H9 (cell line): ENCODE measurements around the gene OR1A2. TPM values are rescaled to one million over a fixed set of nuclear protein-coding genes. Genes with fewer than 3 reads are reported as not detected.

Experiments
- DNase-seq: peaks from one replicate; pipeline ENCODE4 v3.0.0-alpha.2; 2017
- H2AFZ ChIP-seq: one replicate; pipeline ENCODE4 v1.6.1; 2013; ENCODE audit warnings: mild to moderate bottlenecking, low read length, control low read depth, moderate library complexity
- H2AK5ac ChIP-seq: 2 replicates; pipeline ENCODE4 v1.6.1; 2013; ENCODE audit warnings: low read length, control low read depth, mixed read lengths; ENCODE audit not compliant: insufficient read length
- H2BK120ac ChIP-seq: one replicate; pipeline ENCODE4 v1.6.1; 2013; ENCODE audit warnings: low read depth, mild to moderate bottlenecking, low read length, control low read depth, inconsistent platforms; ENCODE audit not compliant: poor library complexity, severe bottlenecking
- H2BK12ac ChIP-seq: 2 replicates; pipeline ENCODE4 v1.6.1; 2013; ENCODE audit warnings: low read length, control low read depth, mixed read lengths, low read depth; ENCODE audit not compliant: insufficient read length
- H2BK15ac ChIP-seq: 2 replicates; pipeline ENCODE4 v1.6.1; 2013; ENCODE audit warnings: low read depth, low read length, control low read depth
- H2BK20ac ChIP-seq: one replicate; pipeline ENCODE4 v1.6.1; 2013; ENCODE audit warnings: low read depth, mild to moderate bottlenecking, low read length, control low read depth, inconsistent platforms; ENCODE audit not compliant: poor library complexity, severe bottlenecking
- H2BK5ac ChIP-seq: 2 replicates; pipeline ENCODE4 v1.6.1; 2013; ENCODE audit warnings: low read length, control low read depth, mixed read lengths; ENCODE audit not compliant: insufficient read length
- H3K14ac ChIP-seq: 2 replicates; pipeline ENCODE4 v1.6.1; 2013; ENCODE audit warnings: low read length, control low read depth; ENCODE audit not compliant: insufficient read depth
- H3K18ac ChIP-seq: 2 replicates; pipeline ENCODE4 v1.6.1; 2013; ENCODE audit warnings: low read depth, mild to moderate bottlenecking, mixed read lengths, low read length, control low read depth; ENCODE audit not compliant: insufficient read length
- H3K23ac ChIP-seq: 2 replicates; pipeline ENCODE4 v1.6.1; 2013; ENCODE audit warnings: low read length, control low read depth, mixed read lengths, low read depth; ENCODE audit not compliant: insufficient read length
- H3K23me2 ChIP-seq: 2 replicates; pipeline ENCODE4 v1.6.1; 2013; ENCODE audit warnings: low read depth, mild to moderate bottlenecking, mixed read lengths, low read length, control low read depth; ENCODE audit not compliant: insufficient read length, poor library complexity, severe bottlenecking
- H3K27ac ChIP-seq: 2 replicates; pipeline ENCODE4 v1.5.1; 2013; ENCODE audit warnings: low read length, control low read depth, mixed read lengths, low read depth; ENCODE audit not compliant: insufficient read length
- H3K27me3 ChIP-seq: 2 replicates; pipeline ENCODE4 v1.6.1; 2013; ENCODE audit warnings: low read length, control low read depth, inconsistent platforms; ENCODE audit not compliant: insufficient read depth
- H3K4ac ChIP-seq: 2 replicates; pipeline ENCODE4 v1.6.1; 2013; ENCODE audit warnings: low read depth, mild to moderate bottlenecking, control low read depth, inconsistent platforms, low read length, moderate library complexity
- H3K4me1 ChIP-seq: 2 replicates; pipeline ENCODE4 v1.6.1; 2013; ENCODE audit warnings: low read length, control low read depth, inconsistent platforms; ENCODE audit not compliant: insufficient read depth
- H3K4me2 ChIP-seq: 2 replicates; pipeline ENCODE4 v1.6.1; 2013; ENCODE audit warnings: low read length, control low read depth, mixed read lengths; ENCODE audit not compliant: insufficient read length, insufficient read depth
- H3K56ac ChIP-seq: 2 replicates; pipeline ENCODE4 v1.6.1; 2013; ENCODE audit warnings: low read depth, mild to moderate bottlenecking, mixed read lengths, low read length, control low read depth; ENCODE audit not compliant: insufficient read length
- H3K79me1 ChIP-seq: 2 replicates; pipeline ENCODE4 v1.6.1; 2013; ENCODE audit warnings: low read depth, mild to moderate bottlenecking, moderate library complexity, low read length, control low read depth, inconsistent platforms; ENCODE audit not compliant: insufficient read depth, poor library complexity, severe bottlenecking
- H3K79me2 ChIP-seq: 2 replicates; pipeline ENCODE4 v1.6.1; 2013; ENCODE audit warnings: low read length, control low read depth, inconsistent platforms; ENCODE audit not compliant: insufficient read depth
- H3K9ac ChIP-seq: 2 replicates; pipeline ENCODE4 v1.6.1; 2013; ENCODE audit warnings: low read length, control low read depth, mixed read lengths; ENCODE audit not compliant: insufficient read length; ENCODE audit errors: extremely low read depth
- H3K9me3 ChIP-seq: one replicate; pipeline ENCODE4 v1.6.1; 2013; ENCODE audit warnings: low read depth, low read length, inconsistent platforms; ENCODE audit not compliant: control insufficient read depth
- H3T11ph ChIP-seq: one replicate; pipeline ENCODE4 v1.6.1; 2013; ENCODE audit warnings: mild to moderate bottlenecking, low read length, control low read depth, inconsistent platforms
- H4K20me1 ChIP-seq: one replicate; pipeline ENCODE4 v1.6.1; 2013; ENCODE audit not compliant: control insufficient read depth, insufficient read length, insufficient read depth
- H4K5ac ChIP-seq: 2 replicates; pipeline ENCODE4 v1.6.1; 2013; ENCODE audit warnings: low read depth, mild to moderate bottlenecking, mixed read lengths, low read length, control low read depth; ENCODE audit not compliant: insufficient read length
- H4K8ac ChIP-seq: replicated peaks from 2 replicates; pipeline ENCODE4 v1.6.1; 2013; ENCODE audit warnings: low read length, control low read depth, mixed read lengths, low read depth; ENCODE audit not compliant: insufficient read length
- H4K91ac ChIP-seq: 2 replicates; pipeline ENCODE4 v1.6.1; 2013; ENCODE audit warnings: low read depth, mild to moderate bottlenecking, moderate library complexity, mixed read lengths, low read length, control low read depth; ENCODE audit not compliant: insufficient read length
- H3K27ac Mint-ChIP-seq, 3 experiments: 2 replicates in 2 of 3; 3 replicates in 1 of 3; pipeline ENCODE4 v1.8.0; 2020 to 2021; ENCODE audit warnings: mixed read lengths in 3 of 3, mild to moderate bottlenecking in 1 of 3, moderate library complexity in 1 of 3
- H3K27me3 Mint-ChIP-seq: 2 replicates; pipeline ENCODE4 v1.8.0; 2021; ENCODE audit warnings: low read depth, mild to moderate bottlenecking, moderate library complexity, mixed read lengths
- H3K36me3 Mint-ChIP-seq, 3 experiments: 2 replicates in 2 of 3; 3 replicates in 1 of 3; pipeline ENCODE4 v1.8.0; 2020 to 2021; ENCODE audit warnings: low read depth in 3 of 3, mixed read lengths in 3 of 3; ENCODE audit not compliant: insufficient read depth in 1 of 3
- H3K4me1 Mint-ChIP-seq, 2 experiments: 2 replicates each; pipeline ENCODE4 v1.8.0; 2020; ENCODE audit warnings: mixed read lengths in 2 of 2
- H3K4me3 Mint-ChIP-seq, 2 experiments: 2 replicates in 1 of 2; 3 replicates in 1 of 2; pipeline ENCODE4 v1.8.0; 2020 to 2021; ENCODE audit warnings: mild to moderate bottlenecking in 2 of 2, mixed read lengths in 2 of 2, moderate library complexity in 1 of 2
- H3K9me3 Mint-ChIP-seq, 2 experiments: 2 replicates in 1 of 2; 3 replicates in 1 of 2; pipeline ENCODE4 v1.8.0; 2020; ENCODE audit warnings: mild to moderate bottlenecking in 2 of 2, mixed read lengths in 2 of 2, moderate library complexity in 1 of 2
- CTCF ChIP-seq: fragments of 200-600 bp; sonication (generic); conservative IDR thresholded peaks from 3 replicates; pipeline ENCODE4 v1.8.0; 2021; ENCODE audit warnings: antibody characterized with exemption, mild to moderate bottlenecking
- WGBS: extraction: QIAGEN DNeasy Blood & Tissue Kit; methylation state at CpG from one replicate; pipeline ENCODE4 v1.1.7; 2013; ENCODE audit warnings: missing lambda C conversion rate, low lambda C conversion rate, mixed read lengths; ENCODE audit not compliant: insufficient read length; ENCODE audit errors: extremely low coverage; 5-methylcytosine and 5-hydroxymethylcytosine counted together
- total RNA-seq: library from RNA; stranded (reverse); gene quantifications from 2 replicates; pipeline ENCODE4 v1.2.1, GENCODE V29; 2021

The OR1A2 gene
- total RNA-seq, 1 experiment from 2014 or later: not detected

GRCh38 chr17:3189961-3190360 is 7.4 kb upstream of the OR1A2 start:
- no peak overlapping the region for H2BK20ac ChIP-seq
- no CpG with 5 or more reads among the region's 4 CpGs for WGBS
- no peaks in the 10 kb centered on the region for H3K4me1 ChIP-seq
- H2BK12ac ChIP-seq: no peak overlapping the region
- no peak overlapping the region for H3K23ac ChIP-seq
- peaks cover 41 to 87% of the 10 kb centered on the region in 2 experiments for H3K9me3 Mint-ChIP-seq
- no peak overlapping the region for H3K27ac ChIP-seq
- no peak overlapping the region for H3K14ac ChIP-seq
- no peak overlapping the region for H2BK5ac ChIP-seq
- no peaks in the 10 kb centered on the region for H3K79me1 ChIP-seq
- no peak overlapping the region for H2BK120ac ChIP-seq
- no peak overlapping the region for H3K27ac Mint-ChIP-seq
- H4K8ac ChIP-seq: no peak overlapping the region
- no peak overlapping the region for H3K4me2 ChIP-seq
- H3K36me3 Mint-ChIP-seq: peaks cover 0 to 19% (median 1%) of the 10 kb centered on the region in 3 experiments; a peak in 4 of 7 replicates
- H3K27me3 Mint-ChIP-seq: peaks cover 1% of the 10 kb centered on the region; the same call in 1 of the 2 replicates
- no peaks in the 10 kb centered on the region for H3K23me2 ChIP-seq
- H3K4me3 Mint-ChIP-seq: no peak overlapping the region
- H3K4ac ChIP-seq: no peak overlapping the region
- no peaks in the 10 kb centered on the region for H4K20me1 ChIP-seq
- H3K9me3 ChIP-seq: peaks cover 42% of the 10 kb centered on the region
- no peak overlapping the region for H3K9ac ChIP-seq
- H3K79me2 ChIP-seq: no peaks in the 10 kb centered on the region
- H2AFZ ChIP-seq: no peak overlapping the region
- no peak overlapping the region for H4K91ac ChIP-seq
- no peak overlapping the region for H3K56ac ChIP-seq
- H2BK15ac ChIP-seq: no peak overlapping the region
- H2AK5ac ChIP-seq: no peak overlapping the region
- no peak overlapping the region for H3K18ac ChIP-seq
- no peak for DNase-seq
- no peaks in the 10 kb centered on the region for H3K27me3 ChIP-seq
- H4K5ac ChIP-seq: no peak overlapping the region
- no peak overlapping the region for H3T11ph ChIP-seq
- H3K4me1 Mint-ChIP-seq: no peaks in the 10 kb centered on the region
- no peak for TF ChIP-seq CTCF
